ENCODE data around the gene TMEM52.
A peak's percentile ranks its signal among the peaks of the same experiment; 100 is the strongest.
"Not testable (repeated sequence)": the region's sequence is repeated elsewhere in the genome, so short reads cannot be mapped to it uniquely, and the experiment has no call there.

Gene TMEM52

GRCh38 chr1:1945782-1946393 lies 26.8 kb upstream of the TMEM52 start:
- DNase-seq (ENCODE audit: low spot score) = no peak

GRCh38 chr1:1943834-1944570 lies 24.9 kb upstream of the TMEM52 start:
- peak; percentile 20 for DNase-seq (ENCODE audit: low spot score)

GRCh38 chr1:1942753-1943656 lies 23.9 kb upstream of the TMEM52 start:
- DNase-seq (ENCODE audit: low spot score) = no peak

DNA sequence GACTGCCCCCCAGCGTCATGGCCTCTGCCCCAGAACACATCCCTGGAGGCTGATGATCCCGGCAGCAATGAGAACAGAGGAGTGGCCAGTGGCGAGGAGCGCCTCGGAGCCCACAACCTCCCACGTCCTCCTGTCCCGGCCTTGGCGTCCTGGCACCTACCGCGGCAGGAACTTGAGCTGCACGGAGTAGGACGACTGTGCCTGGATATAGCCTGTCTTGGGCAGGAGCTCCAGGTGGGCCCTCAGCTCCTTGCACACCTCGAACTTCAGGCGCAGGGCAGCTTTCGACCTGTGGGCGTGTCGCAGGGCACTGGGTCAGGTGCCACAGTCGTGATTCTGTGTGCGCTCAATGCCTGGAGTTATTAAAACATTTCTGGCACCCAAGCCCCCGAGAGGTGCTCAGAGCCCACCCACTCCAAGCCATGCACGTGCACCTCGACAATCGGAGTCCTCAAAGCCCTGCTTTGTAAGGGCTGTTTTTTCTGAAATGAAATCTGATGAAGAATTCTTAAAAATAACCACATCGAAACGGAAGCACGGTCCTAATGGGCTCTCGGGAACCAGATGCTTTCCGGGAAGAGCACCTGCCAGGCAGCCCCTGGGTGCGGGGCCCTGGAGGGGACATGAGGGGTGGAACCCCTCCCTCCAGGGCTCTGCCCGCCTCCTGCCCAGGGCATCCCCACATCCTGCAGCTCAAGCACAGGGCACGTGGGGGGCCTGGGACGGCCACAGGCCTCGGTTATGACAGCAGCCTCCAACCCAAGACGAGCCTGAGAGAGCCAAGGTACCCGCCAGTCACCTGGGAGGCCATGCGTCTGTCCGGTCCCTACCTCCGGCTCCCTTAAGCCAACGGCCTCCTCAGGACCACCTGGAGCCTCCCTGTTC lies 23.0 kb upstream of the TMEM52 start:
- DNase-seq (ENCODE audit: low spot score) = no peak

GRCh38 chr1:1941211-1941841 lies 22.2 kb upstream of the TMEM52 start:
- DNase-seq (ENCODE audit: low spot score) = no peak

DNA sequence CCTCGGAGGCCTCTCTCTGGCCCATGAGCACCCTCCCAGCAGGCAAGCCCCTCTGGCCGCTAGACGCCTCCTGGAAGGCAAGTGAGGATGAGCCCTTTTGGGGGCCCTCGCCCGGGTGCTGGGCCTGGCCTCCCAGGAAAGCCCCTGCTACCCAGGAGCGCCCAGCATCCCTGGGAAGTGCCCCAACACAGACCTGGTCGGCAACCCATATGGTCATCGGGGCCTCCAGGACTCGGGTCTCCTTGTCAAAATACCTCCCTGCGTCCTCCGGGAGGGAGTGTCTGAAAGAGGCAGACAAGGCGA lies 21.0 kb upstream of the TMEM52 start:
- DNase-seq (ENCODE audit: low spot score) = no peak

- no peak for DNase-seq (ENCODE audit: low spot score)
These were observed 20.4 kb upstream of the TMEM52 start for GRCh38 chr1:1939296-1940122.

DNA sequence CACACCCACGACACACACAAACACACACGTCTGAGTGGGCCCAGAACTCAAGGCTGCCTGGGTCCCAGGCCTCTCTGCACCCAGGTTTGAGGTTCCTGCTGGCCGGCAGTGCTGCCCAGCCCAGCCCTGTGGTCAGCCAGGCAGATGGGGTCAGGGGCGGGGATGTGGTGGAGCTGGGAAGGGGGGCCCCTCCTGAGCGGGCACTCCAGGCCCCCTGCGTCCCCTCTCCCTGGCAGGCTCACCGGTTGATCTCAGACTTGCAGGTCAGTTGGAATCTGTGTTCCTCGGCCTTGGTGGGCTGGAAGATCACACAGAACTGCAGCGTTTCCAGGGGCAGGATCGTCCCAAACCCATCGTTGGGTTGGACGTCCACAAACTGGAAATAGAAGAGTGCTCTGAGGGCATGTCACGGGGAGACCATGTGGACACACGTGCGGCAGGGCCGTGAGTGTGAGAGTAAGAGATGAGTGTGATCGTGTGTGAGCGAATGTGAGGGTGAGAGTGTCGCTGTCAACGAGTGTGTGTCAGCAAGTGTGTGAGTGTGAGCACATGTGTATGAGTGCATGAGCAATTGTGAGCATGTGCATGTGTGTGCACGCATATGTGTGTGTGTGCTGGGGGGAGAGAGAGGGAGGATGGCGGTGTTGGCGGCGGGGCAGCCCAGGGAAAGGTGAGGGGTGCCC lies 19.7 kb upstream of the TMEM52 start:
- no peak for DNase-seq (ENCODE audit: low spot score)

- no peak for DNase-seq (ENCODE audit: low spot score)
These were observed 19.1 kb upstream of the TMEM52 start for GRCh38 chr1:1938276-1938573.

GRCh38 chr1:1937549-1938275 lies 18.6 kb upstream of the TMEM52 start:
- no peak for DNase-seq (ENCODE audit: low spot score)

DNA sequence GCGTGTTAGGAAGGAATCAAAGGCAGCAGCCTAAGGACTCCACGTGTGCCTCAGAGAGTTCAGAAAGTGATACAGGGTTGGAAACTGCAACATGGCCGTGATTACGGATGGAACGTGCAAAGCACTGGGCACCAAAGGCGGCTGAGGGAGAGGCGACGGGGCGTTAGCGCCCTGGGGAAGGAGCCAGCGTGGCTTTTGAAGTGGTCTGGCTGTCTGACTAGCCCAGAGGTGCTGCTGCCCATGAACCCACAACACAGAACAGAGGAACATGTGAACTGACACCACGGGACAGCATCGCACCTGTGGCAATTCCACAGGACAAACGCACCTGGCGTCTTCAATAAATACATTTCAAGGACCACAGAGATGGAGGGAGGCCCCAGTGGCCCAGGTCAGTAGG lies 18.0 kb upstream of the TMEM52 start:
- DNase-seq (ENCODE audit: low spot score) = no peak

GRCh38 chr1:1934848-1935247 lies 15.8 kb upstream of the TMEM52 start:
- not testable (repeated sequence) for DNase-seq (ENCODE audit: low spot score)

DNA sequence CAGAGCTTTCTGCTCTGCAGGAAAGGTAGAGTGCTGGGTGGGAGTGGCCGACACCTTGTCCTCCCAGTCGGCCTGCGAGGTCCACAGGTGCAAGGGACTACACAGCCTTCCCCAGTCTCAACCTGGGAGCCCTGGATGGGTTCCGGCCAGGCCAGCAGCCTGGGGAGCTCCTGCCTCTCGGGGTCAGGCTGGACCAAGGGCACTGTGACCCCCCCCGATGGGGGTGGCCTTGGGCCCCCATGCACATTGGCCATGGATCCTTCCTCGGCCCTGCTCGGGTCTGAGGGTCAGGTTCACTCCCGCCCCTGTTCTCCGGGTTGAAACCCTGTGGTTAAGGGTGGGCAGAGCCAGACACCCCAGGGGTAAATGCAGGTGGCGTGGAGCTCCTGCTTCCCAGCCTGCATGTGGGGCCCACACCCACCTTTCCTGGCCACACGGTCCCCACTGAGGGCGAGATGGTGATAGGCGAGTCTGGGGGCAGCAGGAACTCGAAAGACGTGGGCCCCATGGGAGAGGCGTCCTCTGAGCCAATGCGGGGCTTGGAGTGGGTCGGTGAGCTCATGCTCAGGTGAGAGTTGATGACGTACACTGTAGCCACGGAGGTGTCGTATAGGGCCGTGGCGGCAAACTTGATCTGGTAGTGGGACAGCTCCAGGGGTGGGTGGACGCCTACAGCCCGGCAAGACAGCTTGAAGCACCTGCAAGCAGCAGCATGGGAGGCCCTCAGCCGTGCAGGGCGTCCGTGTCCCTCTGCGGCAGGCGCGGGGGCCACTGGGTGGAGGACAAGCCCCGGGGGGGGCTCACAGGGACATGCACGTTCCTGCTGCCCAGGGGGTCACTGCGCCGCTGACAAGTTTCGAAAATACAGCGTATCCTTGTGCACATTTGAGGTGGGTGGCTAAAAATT lies 10.8 kb upstream of the TMEM52 start:
- DNase-seq (ENCODE audit: low spot score) = no peak

- no peak for DNase-seq (ENCODE audit: low spot score)
These were observed 10.1 kb upstream of the TMEM52 start for GRCh38 chr1:1929102-1929638.

GRCh38 chr1:1928231-1929101 lies 9.4 kb upstream of the TMEM52 start:
- no peak for DNase-seq (ENCODE audit: low spot score)

DNA sequence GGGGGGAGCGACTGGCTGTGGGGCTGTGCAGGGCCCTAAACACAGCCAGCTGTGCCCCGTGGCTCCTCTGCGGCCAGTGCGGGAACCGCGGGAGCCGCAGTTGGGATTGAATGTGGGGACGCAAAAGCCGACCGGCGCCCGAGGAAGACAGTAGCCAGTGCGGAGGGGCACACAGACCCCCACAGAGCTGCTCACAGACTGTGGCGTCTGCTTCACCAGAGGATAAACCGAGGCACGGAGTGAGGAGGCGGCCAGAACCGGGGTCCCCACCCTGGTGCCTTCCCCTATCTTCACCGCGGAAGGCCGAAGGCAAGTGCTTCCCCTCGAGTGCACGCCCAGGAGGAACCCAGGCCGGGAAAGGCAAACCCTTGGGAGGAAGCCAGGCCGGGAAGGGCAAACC lies 8.7 kb upstream of the TMEM52 start:
- DNase-seq (ENCODE audit: low spot score) = no peak

Data from putamen (tissue), 1 donor.